Activated T-cell treated with anti-CD3 and anti-CD28 coated beads for 24 hours (primary cell): ENCODE measurements around the gene GNAI1.

Source experiments
- DNase-seq: peaks from one replicate; pipeline ENCODE4 v3.0.0-alpha.2; 2020; ENCODE audit warnings: low read depth

The GNAI1 gene

GRCh38 chr7:80213814-80214213, 79.2 kb downstream of the GNAI1 start:
- DNase-seq, result no peak

GRCh38 chr7:80215734-80216133, 81.1 kb downstream of the GNAI1 start:
- no peak for DNase-seq

- DNase-seq, result no peak
Observed at GRCh38 chr7:80216996-80217842, 82.6 kb downstream of the GNAI1 start.

- no peak for DNase-seq
Observed at GRCh38 chr7:80218723-80219122, 84.1 kb downstream of the GNAI1 start.

- no peak for DNase-seq
Observed at GRCh38 chr7:80220022-80220634, 85.5 kb downstream of the GNAI1 start.

GRCh38 chr7:80224415-80224814, 89.8 kb downstream of the GNAI1 start:
- DNase-seq, result no peak

GRCh38 chr7:80225361-80225760, 90.7 kb downstream of the GNAI1 start:
- DNase-seq, result no peak

GRCh38 chr7:80226629-80227028, 92.0 kb downstream of the GNAI1 start:
- no peak for DNase-seq

- DNase-seq, result no peak
Observed at GRCh38 chr7:80230327-80230726, 95.7 kb downstream of the GNAI1 start.

GRCh38 chr7:80231707-80232106, 97.1 kb downstream of the GNAI1 start:
- no peak for DNase-seq

GRCh38 chr7:80232979-80233724, 98.5 kb downstream of the GNAI1 start:
- DNase-seq, result no peak

GRCh38 chr7:80235334-80235733, 100.7 kb downstream of the GNAI1 start:
- DNase-seq, result no peak

- DNase-seq, result no peak
Observed at GRCh38 chr7:80236681-80237080, 102.0 kb downstream of the GNAI1 start.

GRCh38 chr7:80240265-80241025, 105.8 kb downstream of the GNAI1 start:
- DNase-seq, result no peak

GRCh38 chr7:80241671-80242070, 107.0 kb downstream of the GNAI1 start:
- no peak for DNase-seq

GRCh38 chr7:80243425-80243824, 108.8 kb downstream of the GNAI1 start:
- DNase-seq, result no peak

- DNase-seq, result no peak
Observed at GRCh38 chr7:80244206-80244916, 109.7 kb downstream of the GNAI1 start.

- DNase-seq, result no peak
Observed at GRCh38 chr7:80247144-80247543, 112.5 kb downstream of the GNAI1 start.

- no peak for DNase-seq
Observed at GRCh38 chr7:80247891-80248290, 113.3 kb downstream of the GNAI1 start.

GRCh38 chr7:80249184-80249583, 114.6 kb downstream of the GNAI1 start:
- no peak for DNase-seq

GRCh38 chr7:80249619-80250295, 115.1 kb downstream of the GNAI1 start:
- no peak for DNase-seq
